Skeletal muscle satellite cell (primary cell): ENCODE data around the gene GPI.
"Not testable (repeated sequence)": the region's sequence is repeated elsewhere in the genome, so short reads cannot be mapped to it uniquely, and the experiment has no call there.

Experiments used
- H3K27me3 ChIP-seq: 2 replicates; pipeline ENCODE4 v1.7.0; 2013; ENCODE audit warnings: low read length; ENCODE audit not compliant: control insufficient read depth, insufficient read depth
- H3K36me3 ChIP-seq: 2 replicates; pipeline ENCODE4 v1.7.0; 2013; ENCODE audit warnings: mild to moderate bottlenecking, control low read depth, low read length; ENCODE audit not compliant: insufficient read depth
- H3K4me1 ChIP-seq: 2 replicates; pipeline ENCODE4 v1.7.0; 2013; ENCODE audit warnings: low read length; ENCODE audit not compliant: control insufficient read depth, insufficient read depth
- H3K4me2 ChIP-seq: 2 replicates; pipeline ENCODE4 v1.7.0; 2013; ENCODE audit warnings: mild to moderate bottlenecking, low read length
- H3K4me3 ChIP-seq: 2 replicates; pipeline ENCODE4 v1.7.0; 2013; ENCODE audit warnings: low read length
- H3K9ac ChIP-seq: 2 replicates; pipeline ENCODE4 v1.7.0; 2013; ENCODE audit warnings: mild to moderate bottlenecking, low read depth, low read length, moderate library complexity
- H3K9me3 ChIP-seq: replicated peaks from 2 replicates; pipeline ENCODE4 v1.7.0; 2013; ENCODE audit warnings: mild to moderate bottlenecking, control low read depth, low read length

GPI gene

GRCh38 chr19:34391813-34392212 lies 26.8 kb downstream of the GPI start:
- no peaks in the 10 kb centered on the region for H3K9me3 ChIP-seq
- H3K4me3 ChIP-seq = no peak overlapping the region

GRCh38 chr19:34393031-34393430 lies 28.0 kb downstream of the GPI start:
- Histone ChIP-seq H3K9ac (no peak overlapping the region), H3K4me2 (peak overlapping the region; percentile 66), H3K9me3 (no peaks in the 10 kb centered on the region), H3K4me1 (peaks cover 19% of the 10 kb centered on the region), H3K27me3 (no peaks in the 10 kb centered on the region), H3K4me3 (peak overlapping the region; percentile 53), H3K36me3 (peaks cover 79% of the 10 kb centered on the region)

More at GRCh38 chr19:34391813-34392212, 26.8 kb downstream of the GPI start:
- Histone ChIP-seq H3K4me2 (no peak overlapping the region), H3K36me3 (peaks cover 83% of the 10 kb centered on the region), H3K27me3 (no peaks in the 10 kb centered on the region), H3K4me1 (peaks cover 19% of the 10 kb centered on the region), H3K9ac (no peak overlapping the region)

DNA sequence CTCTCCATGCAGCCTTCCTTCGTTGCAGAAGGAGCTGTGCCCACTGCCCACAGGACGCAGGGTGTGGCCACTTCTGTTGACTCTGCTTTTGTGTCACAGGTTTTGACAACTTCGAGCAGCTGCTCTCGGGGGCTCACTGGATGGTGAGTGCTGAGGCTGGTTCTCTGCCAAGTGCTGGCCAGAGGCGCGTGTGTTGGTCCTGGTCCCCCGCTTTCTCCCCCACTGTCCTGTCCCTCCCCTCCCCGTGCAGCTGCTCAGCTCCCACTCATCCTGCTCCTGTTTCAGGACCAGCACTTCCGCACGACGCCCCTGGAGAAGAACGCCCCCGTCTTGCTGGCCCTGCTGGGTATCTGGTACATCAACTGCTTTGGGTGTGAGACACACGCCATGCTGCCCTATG lies 28.6 kb downstream of the GPI start:
- Histone ChIP-seq H3K9ac (no peak overlapping the region), H3K36me3 (peaks cover 79% of the 10 kb centered on the region), H3K27me3 (no peaks in the 10 kb centered on the region), H3K9me3 (no peaks in the 10 kb centered on the region), H3K4me2 (peak overlapping the region; percentile 66), H3K4me1 (peaks cover 19% of the 10 kb centered on the region), H3K4me3 (peak overlapping the region; percentile 53)

DNA sequence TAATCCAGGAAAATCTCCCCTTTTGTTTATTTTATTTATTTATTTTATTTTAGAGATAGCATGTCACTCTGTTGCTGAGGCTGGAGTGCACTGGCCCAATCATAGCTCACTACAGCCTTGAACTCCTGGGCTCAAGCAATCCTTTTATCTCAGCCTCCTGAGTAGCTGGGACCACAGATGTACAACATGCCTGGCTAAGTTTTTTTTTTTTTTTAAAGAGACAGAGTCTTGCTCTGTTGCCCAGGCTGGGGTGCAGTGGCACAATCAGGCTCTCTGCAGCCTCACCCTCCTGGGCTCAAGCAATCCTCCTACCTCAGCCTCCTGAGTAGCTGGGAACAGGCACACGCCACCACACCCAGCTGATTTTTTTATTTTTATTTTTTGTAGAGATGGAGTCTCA lies 32.9 kb downstream of the GPI start:
- no peak overlapping the region for H3K4me3 ChIP-seq
- no peaks in the 10 kb centered on the region for H3K9me3 ChIP-seq
- no peak overlapping the region for H3K4me2 ChIP-seq
- H3K4me1 ChIP-seq = peaks cover 14% of the 10 kb centered on the region
- no peaks in the 10 kb centered on the region for H3K27me3 ChIP-seq
- H3K36me3 ChIP-seq = peaks cover 57% of the 10 kb centered on the region
- no peak overlapping the region for H3K9ac ChIP-seq

GRCh38 chr19:34399886-34400285 lies 34.9 kb downstream of the GPI start:
- Histone ChIP-seq H3K27me3 (no peaks in the 10 kb centered on the region), H3K4me1 (no peaks in the 10 kb centered on the region), H3K4me3 (no peak overlapping the region), H3K9me3 (no peaks in the 10 kb centered on the region), H3K4me2 (no peak overlapping the region), H3K9ac (no peak overlapping the region), H3K36me3 (peaks cover 40% of the 10 kb centered on the region)

DNA sequence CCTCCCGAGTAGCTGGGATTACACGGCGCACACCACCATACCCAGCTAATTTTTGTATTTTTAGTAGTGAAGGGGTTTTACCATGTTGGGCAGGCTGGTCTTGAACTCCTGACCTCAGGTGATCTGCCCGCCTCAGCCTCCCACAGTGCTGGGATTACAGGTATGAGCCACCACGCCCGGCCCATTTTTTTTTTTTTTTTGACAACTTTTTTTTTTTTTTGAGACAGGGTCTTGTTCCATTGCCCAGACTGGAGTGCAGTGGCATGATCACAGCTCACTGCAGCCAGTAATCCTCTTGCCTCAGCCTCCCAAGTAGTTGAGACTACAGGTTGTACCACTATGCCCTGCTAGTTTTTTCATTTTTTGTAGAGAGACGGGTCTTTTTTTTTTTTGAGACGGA lies 35.8 kb downstream of the GPI start:
- not testable (repeated sequence) for H3K9ac ChIP-seq, H3K4me3 ChIP-seq, H3K9me3 ChIP-seq, H3K4me1 ChIP-seq, H3K4me2 ChIP-seq, H3K27me3 ChIP-seq
- H3K36me3 ChIP-seq = peaks cover 33% of the 10 kb centered on the region

DNA sequence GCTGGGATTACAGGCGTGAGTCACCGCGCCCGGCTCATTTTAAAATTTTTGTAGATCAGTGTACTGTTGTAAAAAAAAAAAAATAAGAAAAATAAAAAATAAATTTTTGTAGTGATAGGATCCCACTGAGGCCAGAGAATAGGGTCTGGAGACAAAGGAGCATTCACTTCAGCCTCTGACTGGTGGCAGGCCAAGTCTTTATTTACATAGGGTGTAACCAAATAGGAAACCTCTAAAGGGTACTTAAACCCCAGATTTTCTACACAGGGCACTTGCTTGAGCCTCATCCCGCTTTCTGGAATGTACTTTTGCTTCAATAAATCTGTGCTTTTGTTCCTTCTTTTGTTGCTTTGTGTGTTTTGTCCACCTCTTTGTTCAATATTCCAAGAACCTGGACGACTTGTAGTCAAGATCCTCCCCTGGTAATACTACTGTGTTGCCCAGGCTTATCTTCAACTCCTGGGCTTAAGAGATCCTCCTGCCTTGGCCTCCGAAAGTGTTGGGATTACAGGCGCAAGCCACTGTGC lies 37.1 kb downstream of the GPI start:
- Histone ChIP-seq H3K4me1 (no peaks in the 10 kb centered on the region), H3K9me3 (no peaks in the 10 kb centered on the region), H3K36me3 (peaks cover 22% of the 10 kb centered on the region), H3K4me2 (no peak overlapping the region), H3K9ac (no peak overlapping the region), H3K4me3 (no peak overlapping the region), H3K27me3 (no peaks in the 10 kb centered on the region)

DNA sequence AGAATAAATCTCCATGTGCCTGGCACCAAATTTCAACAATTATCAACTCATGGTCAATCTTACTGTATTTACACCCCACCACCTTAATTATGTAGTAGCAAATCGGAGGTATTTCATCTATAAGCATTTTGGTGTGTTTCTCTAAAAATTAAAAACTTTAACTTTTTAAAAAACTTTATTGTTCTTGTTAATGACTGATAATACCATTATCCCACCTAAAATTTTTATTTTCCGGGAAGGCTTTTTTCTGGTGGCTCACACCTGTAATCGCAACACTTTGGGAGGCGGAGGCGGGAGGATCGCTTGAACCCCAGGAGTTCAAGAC lies 38.8 kb downstream of the GPI start:
- peak overlapping the region; percentile 83 for H3K9ac ChIP-seq
- no peaks in the 10 kb centered on the region for H3K9me3 ChIP-seq
- peaks cover 19% of the 10 kb centered on the region for H3K36me3 ChIP-seq
- no peaks in the 10 kb centered on the region for H3K4me1 ChIP-seq
- H3K4me2 ChIP-seq = peak overlapping the region; percentile 82
- peak overlapping the region; percentile 91 for H3K4me3 ChIP-seq
- H3K27me3 ChIP-seq = no peaks in the 10 kb centered on the region

GRCh38 chr19:34404109-34404909 lies 39.3 kb downstream of the GPI start, which contains the start of gene PDCD2L:
TSS of gene PDCD2L (plus strand) at chr19:34404399. CDS start at chr19:34404431, 32 bp downstream.
- peaks cover 18% of the 10 kb centered on the region for H3K36me3 ChIP-seq
- no peaks in the 10 kb centered on the region for H3K9me3 ChIP-seq
- no peaks in the 10 kb centered on the region for H3K27me3 ChIP-seq
- H3K4me2 ChIP-seq = peak within 1 kb of the TSS; percentile 82
- H3K9ac ChIP-seq = peak within 1 kb of the TSS; percentile 83
- peak within 1 kb of the TSS; percentile 91 for H3K4me3 ChIP-seq
- H3K4me1 ChIP-seq = no peaks in the 10 kb centered on the region

- Histone ChIP-seq H3K36me3 (peaks cover 14% of the 10 kb centered on the region), H3K9me3 (no peaks in the 10 kb centered on the region), H3K27me3 (no peaks in the 10 kb centered on the region), H3K4me3 (no peak overlapping the region), H3K4me1 (no peaks in the 10 kb centered on the region), H3K4me2 (no peak overlapping the region), H3K9ac (no peak overlapping the region)
These were observed 41.1 kb downstream of the GPI start for GRCh38 chr19:34405892-34406660.

DNA sequence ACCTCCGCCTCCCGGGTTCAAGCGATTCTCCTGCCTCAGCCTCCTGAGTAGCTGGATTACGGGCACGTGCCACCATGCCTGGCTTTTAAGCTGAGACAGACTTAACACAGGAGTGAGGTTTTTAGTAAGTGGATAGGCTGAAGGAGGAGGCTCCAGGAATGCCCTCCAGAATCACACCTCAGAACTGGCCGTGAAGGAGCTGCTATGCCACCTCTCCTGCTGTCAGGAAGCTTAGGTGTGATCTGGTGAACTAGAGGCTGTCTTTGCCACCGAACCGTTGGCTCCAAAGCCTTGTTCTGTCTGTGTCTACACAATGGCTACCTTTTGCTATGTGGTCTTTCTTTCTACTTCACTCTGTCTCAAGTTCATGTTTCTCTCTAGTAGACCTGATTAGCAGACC lies 43.4 kb downstream of the GPI start:
- H3K9ac ChIP-seq = no peak overlapping the region
- no peaks in the 10 kb centered on the region for H3K4me1 ChIP-seq
- H3K27me3 ChIP-seq = no peaks in the 10 kb centered on the region

More for the DNA sequence above, 43.4 kb downstream of the GPI start:
- H3K4me2 ChIP-seq = no peak overlapping the region
- H3K9me3 ChIP-seq = no peaks in the 10 kb centered on the region
- peaks cover 14% of the 10 kb centered on the region for H3K36me3 ChIP-seq
- no peak overlapping the region for H3K4me3 ChIP-seq
